DOHH2 (cell line): Measurements from ENCODE around the gene ELOVL5.
A peak's percentile ranks its signal among the peaks of the same experiment; 100 is the strongest.

Experiments used
- H3F3A ChIP-seq: fragments of 200-600 bp; sonication (generic), shearing (Covaris generic); 2 replicates; pipeline ENCODE4 v1.6.0; 2016; ENCODE audit warnings: antibody characterized with exemption, mild to moderate bottlenecking; ENCODE audit not compliant: control insufficient read depth, insufficient read depth
- H3K27ac ChIP-seq: fragments of 200-600 bp; sonication (generic); 2 replicates; pipeline ENCODE4 v1.5.1; 2014; ENCODE audit warnings: low read depth, mild to moderate bottlenecking, low read length, moderate library complexity
- H3K27me3 ChIP-seq: fragments of 200-600 bp; sonication (generic); 2 replicates; pipeline ENCODE4 v1.6.1; 2014; ENCODE audit warnings: mild to moderate bottlenecking, low read length, mixed read lengths; ENCODE audit not compliant: control insufficient read depth
- H3K36me3 ChIP-seq: fragments of 200-600 bp; sonication (generic); 2 replicates; pipeline ENCODE4 v1.6.1; 2014; ENCODE audit warnings: mild to moderate bottlenecking, low read length, moderate library complexity, mixed read lengths; ENCODE audit not compliant: control insufficient read depth
- H3K4me1 ChIP-seq: fragments of 200-600 bp; sonication (generic); 2 replicates; pipeline ENCODE4 v1.6.1; 2014; ENCODE audit warnings: mild to moderate bottlenecking, low read length, mixed read lengths; ENCODE audit not compliant: control insufficient read depth
- H3K4me2 ChIP-seq: fragments of 200-600 bp; sonication (generic); 2 replicates; pipeline ENCODE4 v1.6.0; 2014; ENCODE audit warnings: mild to moderate bottlenecking, low read length, moderate library complexity
- H3K4me3 ChIP-seq: fragments of 200-600 bp; sonication (generic); 2 replicates; pipeline ENCODE4 v1.5.1; 2014; ENCODE audit warnings: mild to moderate bottlenecking, low read length, mixed read lengths
- H3K79me2 ChIP-seq: fragments of 200-600 bp; sonication (generic); 2 replicates; pipeline ENCODE4 v1.6.1; 2014; ENCODE audit warnings: mild to moderate bottlenecking, low read length, mixed read lengths; ENCODE audit not compliant: control insufficient read depth
- H3K9me2 ChIP-seq: fragments of 200-600 bp; sonication (generic); replicated peaks from 2 replicates; pipeline ENCODE4 v1.6.1; 2014; ENCODE audit warnings: mild to moderate bottlenecking, low read length, mixed read lengths; ENCODE audit not compliant: control insufficient read depth
- H3K9me3 ChIP-seq: fragments of 200-600 bp; sonication (generic); 2 replicates; pipeline ENCODE4 v1.6.1; 2014; ENCODE audit warnings: antibody characterized with exemption, low read length, mixed read lengths; ENCODE audit not compliant: control insufficient read depth, insufficient read depth
- H4K20me1 ChIP-seq: fragments of 200-600 bp; sonication (generic); 2 replicates; pipeline ENCODE4 v1.6.0; 2014; ENCODE audit warnings: low read depth, mild to moderate bottlenecking, antibody characterized with exemption, low read length, moderate library complexity; ENCODE audit not compliant: control insufficient read depth, insufficient read depth
- EZH2phosphoT487 ChIP-seq: fragments of 200-600 bp; sonication (generic); IDR thresholded peaks from 2 replicates; pipeline ENCODE4 v1.6.1; 2017; ENCODE audit warnings: borderline replicate concordance, mild to moderate bottlenecking, antibody characterized with exemption, low read length, moderate library complexity, mixed read lengths
- TF ChIP-seq, protein P1 (sequence below): fragments of 200-600 bp; sonication (generic); IDR thresholded peaks from one replicate; pipeline ENCODE4 v1.5.1; 2014; ENCODE audit warnings: antibody characterized with exemption, mild to moderate bottlenecking, low read depth, low read length; ENCODE audit not compliant: poor library complexity, severe bottlenecking

The ELOVL5 gene

DNA sequence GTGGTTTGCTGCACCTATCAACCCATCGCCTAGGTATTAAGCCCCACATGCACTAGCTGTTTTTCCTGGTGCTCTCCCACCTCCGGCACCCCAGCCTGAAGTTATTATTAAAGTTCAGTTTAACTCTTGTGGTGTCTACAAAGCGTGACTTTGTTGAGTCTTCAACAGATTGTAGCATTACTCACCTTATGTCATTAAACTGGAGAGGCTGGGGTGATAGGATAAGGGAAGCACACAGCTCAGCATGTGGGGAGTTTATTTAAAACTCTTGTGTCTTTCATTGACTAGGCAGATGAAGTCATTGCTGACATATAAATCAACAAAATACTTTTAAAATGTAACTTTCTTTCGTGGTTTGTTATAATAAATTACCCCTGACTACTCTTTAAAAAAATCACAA lies 115.4 kb downstream of the ELOVL5 start:
- H3K9me3 ChIP-seq, result no peaks in the 10 kb centered on the region
- TF ChIP-seq, protein P1, sequence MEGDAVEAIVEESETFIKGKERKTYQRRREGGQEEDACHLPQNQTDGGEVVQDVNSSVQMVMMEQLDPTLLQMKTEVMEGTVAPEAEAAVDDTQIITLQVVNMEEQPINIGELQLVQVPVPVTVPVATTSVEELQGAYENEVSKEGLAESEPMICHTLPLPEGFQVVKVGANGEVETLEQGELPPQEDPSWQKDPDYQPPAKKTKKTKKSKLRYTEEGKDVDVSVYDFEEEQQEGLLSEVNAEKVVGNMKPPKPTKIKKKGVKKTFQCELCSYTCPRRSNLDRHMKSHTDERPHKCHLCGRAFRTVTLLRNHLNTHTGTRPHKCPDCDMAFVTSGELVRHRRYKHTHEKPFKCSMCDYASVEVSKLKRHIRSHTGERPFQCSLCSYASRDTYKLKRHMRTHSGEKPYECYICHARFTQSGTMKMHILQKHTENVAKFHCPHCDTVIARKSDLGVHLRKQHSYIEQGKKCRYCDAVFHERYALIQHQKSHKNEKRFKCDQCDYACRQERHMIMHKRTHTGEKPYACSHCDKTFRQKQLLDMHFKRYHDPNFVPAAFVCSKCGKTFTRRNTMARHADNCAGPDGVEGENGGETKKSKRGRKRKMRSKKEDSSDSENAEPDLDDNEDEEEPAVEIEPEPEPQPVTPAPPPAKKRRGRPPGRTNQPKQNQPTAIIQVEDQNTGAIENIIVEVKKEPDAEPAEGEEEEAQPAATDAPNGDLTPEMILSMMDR, result no peak
- no peak for TF ChIP-seq EZH2phosphoT487
- no peaks in the 10 kb centered on the region for H3K79me2 ChIP-seq
- no peaks in the 10 kb centered on the region for H3K36me3 ChIP-seq
- 0 out of 2 replicates have a peak, but pooled peaks cover 2% of the 10 kb centered on the region for H3F3A ChIP-seq
- peaks cover 3% of the 10 kb centered on the region; the same call in 1 of the 2 replicates for H4K20me1 ChIP-seq
- peaks cover 18% of the 10 kb centered on the region for H3K4me1 ChIP-seq
- H3K27me3 ChIP-seq, result peaks cover 68% of the 10 kb centered on the region
- H3K4me3 ChIP-seq, result no peak overlapping the region
- H3K9me2 ChIP-seq, result no peaks in the 10 kb centered on the region
- no peak overlapping the region for H3K27ac ChIP-seq
- H3K4me2 ChIP-seq, result no peak overlapping the region

DNA sequence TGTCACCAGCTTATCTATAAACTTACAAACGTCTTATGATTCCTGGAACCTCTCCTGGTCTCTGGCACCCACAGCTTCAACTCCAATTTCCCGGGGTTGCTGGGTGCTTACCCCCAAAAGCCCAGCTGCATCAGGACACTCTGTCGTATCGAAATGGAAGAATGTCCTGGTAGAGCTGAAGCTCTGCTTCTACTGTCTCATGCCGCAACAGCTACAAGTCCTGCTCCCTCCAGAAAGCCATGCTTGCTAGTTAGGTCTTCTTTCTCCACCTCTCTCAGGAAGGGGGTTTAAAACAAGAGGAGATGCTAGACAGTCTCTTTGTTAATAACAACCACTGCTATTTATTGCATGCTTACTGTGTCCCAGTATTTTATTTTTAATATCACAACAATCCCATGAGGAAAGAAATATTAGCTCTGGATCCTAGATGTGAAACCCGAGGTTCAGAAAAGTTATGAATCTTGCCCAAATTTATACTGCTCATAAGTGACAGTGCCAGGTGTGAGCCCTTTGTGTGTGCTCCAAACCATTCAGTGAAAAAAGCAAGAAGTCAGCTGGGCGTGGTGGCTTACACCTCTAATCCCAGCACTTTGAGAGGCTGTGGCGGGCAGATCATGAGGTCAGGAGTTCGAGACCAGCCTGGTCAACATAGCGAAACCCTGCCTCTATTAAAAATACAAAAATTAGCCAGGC lies 117.8 kb downstream of the ELOVL5 start:
- Histone ChIP-seq H3K4me2 (peak overlapping the region; percentile 63), H3K4me3 (peak overlapping the region; percentile 17; the same call in 1 of the 2 replicates), H3K9me3 (no peaks in the 10 kb centered on the region), H3K27me3 (peaks cover 59% of the 10 kb centered on the region), H4K20me1 (peaks cover 3% of the 10 kb centered on the region; the same call in 1 of the 2 replicates), H3F3A (0 out of 2 replicates have a peak, but pooled peaks cover 2% of the 10 kb centered on the region), H3K79me2 (no peaks in the 10 kb centered on the region), H3K9me2 (no peaks in the 10 kb centered on the region), H3K4me1 (peaks cover 18% of the 10 kb centered on the region), H3K27ac (no peak overlapping the region), H3K36me3 (no peaks in the 10 kb centered on the region)
- no peak for TF ChIP-seq EZH2phosphoT487
- TF ChIP-seq, protein P1, result no peak

DNA sequence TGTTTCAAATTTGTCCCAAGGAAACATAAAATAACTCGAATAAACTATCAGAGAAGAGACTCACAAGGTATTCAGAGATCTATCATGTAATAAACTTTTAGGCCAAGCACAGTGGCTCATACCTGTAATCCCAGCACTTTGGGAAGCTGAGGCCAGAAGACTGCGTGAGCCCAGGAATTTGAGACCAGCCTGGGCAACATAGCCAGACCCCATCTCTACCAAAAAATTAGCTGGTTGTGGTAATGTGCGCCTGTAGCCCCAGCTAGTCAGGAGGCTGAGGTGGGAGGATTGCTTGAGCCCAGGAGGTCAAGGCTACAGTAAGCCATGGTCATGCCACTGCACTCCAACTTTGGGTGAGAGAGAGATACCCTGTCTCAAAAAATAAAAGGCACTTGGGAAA lies 120.9 kb downstream of the ELOVL5 start:
- Histone ChIP-seq H3K79me2 (no peaks in the 10 kb centered on the region), H3K27me3 (peaks cover 47% of the 10 kb centered on the region), H4K20me1 (peaks cover 3% of the 10 kb centered on the region; the same call in 1 of the 2 replicates), H3K4me1 (peaks cover 18% of the 10 kb centered on the region), H3K4me3 (no peak overlapping the region), H3K27ac (no peak overlapping the region), H3F3A (0 out of 2 replicates have a peak, but pooled peaks cover 2% of the 10 kb centered on the region), H3K4me2 (no peak overlapping the region), H3K36me3 (no peaks in the 10 kb centered on the region), H3K9me2 (no peaks in the 10 kb centered on the region), H3K9me3 (no peaks in the 10 kb centered on the region)
- no peak for TF ChIP-seq EZH2phosphoT487
- TF ChIP-seq, protein P1, result no peak
